IPS-20b (cell line): ENCODE data around the gene RNF133.

Source experiments
- H3K27ac ChIP-seq: one replicate; pipeline ENCODE4 v1.5.1; 2013; ENCODE audit warnings: low read length
- H3K27me3 ChIP-seq: 2 replicates; pipeline ENCODE4 v1.6.1; 2013; ENCODE audit warnings: mild to moderate bottlenecking, low read length, inconsistent platforms; ENCODE audit not compliant: insufficient read depth
- H3K36me3 ChIP-seq: 2 replicates; pipeline ENCODE4 v1.6.1; 2013; ENCODE audit warnings: low read depth, mild to moderate bottlenecking, inconsistent platforms, low read length, moderate library complexity; ENCODE audit not compliant: insufficient read depth
- H3K4me1 ChIP-seq: 2 replicates; pipeline ENCODE4 v1.6.1; 2013; ENCODE audit warnings: mild to moderate bottlenecking, control low read depth, inconsistent platforms, low read length, moderate library complexity; ENCODE audit not compliant: insufficient read depth
- H3K4me3 ChIP-seq: 2 replicates; pipeline ENCODE4 v1.5.1; 2013; ENCODE audit warnings: mild to moderate bottlenecking, low read length, inconsistent platforms
- H3K9ac ChIP-seq: 2 replicates; pipeline ENCODE4 v1.6.1; 2013; ENCODE audit warnings: low read depth, mild to moderate bottlenecking, inconsistent platforms, low read length, moderate library complexity
- H3K9me3 ChIP-seq: 2 replicates; pipeline ENCODE4 v1.6.1; 2013; ENCODE audit warnings: mild to moderate bottlenecking, low read depth, low read length, inconsistent platforms; ENCODE audit not compliant: insufficient read depth

Gene RNF133

DNA sequence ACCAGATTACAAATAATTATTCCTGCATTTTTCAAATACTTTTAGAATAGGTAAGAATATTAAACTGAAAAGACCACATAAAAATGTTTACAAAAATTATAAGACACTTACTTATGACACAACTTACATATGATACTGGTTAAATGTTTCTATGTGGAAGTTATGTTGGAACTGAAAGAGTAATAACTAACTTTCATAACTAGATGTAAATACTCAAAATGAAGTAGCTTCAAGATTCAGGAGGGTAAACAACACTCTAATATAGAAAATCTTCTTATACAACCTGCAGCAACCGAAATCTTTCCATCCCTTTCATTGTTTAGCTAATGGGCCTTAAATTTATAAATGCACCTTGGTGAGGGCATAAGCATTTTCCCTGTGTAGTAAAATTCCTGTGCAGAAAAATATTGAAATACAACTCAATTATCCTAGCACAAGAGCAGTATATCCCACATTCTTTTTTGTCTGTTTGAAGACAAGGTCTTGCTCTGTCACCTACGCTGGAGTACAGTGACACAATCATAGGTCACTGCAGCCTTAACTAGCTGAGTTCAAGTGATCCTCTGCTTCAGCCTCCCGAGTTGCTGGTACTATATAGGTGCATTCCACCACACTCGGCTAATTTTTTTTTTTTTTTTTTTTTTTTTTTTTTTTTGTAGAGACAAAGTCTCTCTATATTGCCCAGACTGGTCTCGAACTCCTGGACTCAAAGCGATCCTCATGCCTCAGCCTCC is 18.6 kb upstream of the RNF133 start:
- H3K36me3 ChIP-seq: no peaks in the 10 kb centered on the region
- no peak overlapping the region for H3K4me3 ChIP-seq
- no peak overlapping the region for H3K9ac ChIP-seq
- H3K27ac ChIP-seq: no peak overlapping the region
- no peaks in the 10 kb centered on the region for H3K27me3 ChIP-seq
- 0 out of 2 replicates have a peak, but pooled peaks cover 4% of the 10 kb centered on the region for H3K4me1 ChIP-seq
- H3K9me3 ChIP-seq: no peaks in the 10 kb centered on the region

DNA sequence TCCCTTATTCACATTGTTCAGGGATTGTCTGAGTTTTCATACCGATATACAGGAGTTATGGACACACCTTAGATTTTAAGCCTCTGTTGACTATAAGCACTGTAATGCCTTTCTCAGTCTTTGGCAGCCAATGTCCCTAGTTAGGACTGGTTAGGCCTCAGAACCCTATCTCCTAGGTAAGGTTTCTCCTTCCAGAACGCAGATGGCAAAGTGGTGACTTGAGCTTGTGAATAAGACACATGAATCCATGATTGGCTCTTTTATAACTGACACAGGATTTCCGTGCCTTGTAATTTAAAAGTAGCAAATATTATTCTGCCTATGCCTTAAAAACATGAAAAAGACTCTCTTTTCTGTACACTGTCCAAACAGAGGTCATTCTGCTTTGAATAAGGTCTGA is 16.3 kb upstream of the RNF133 start:
- H3K36me3 ChIP-seq: no peaks in the 10 kb centered on the region
- 0 out of 2 replicates have a peak, but pooled peaks cover 4% of the 10 kb centered on the region for H3K4me1 ChIP-seq
- H3K9me3 ChIP-seq: no peaks in the 10 kb centered on the region
- no peak overlapping the region for H3K4me3 ChIP-seq
- no peak overlapping the region for H3K27ac ChIP-seq
- H3K9ac ChIP-seq: no peak overlapping the region
- H3K27me3 ChIP-seq: no peaks in the 10 kb centered on the region

DNA sequence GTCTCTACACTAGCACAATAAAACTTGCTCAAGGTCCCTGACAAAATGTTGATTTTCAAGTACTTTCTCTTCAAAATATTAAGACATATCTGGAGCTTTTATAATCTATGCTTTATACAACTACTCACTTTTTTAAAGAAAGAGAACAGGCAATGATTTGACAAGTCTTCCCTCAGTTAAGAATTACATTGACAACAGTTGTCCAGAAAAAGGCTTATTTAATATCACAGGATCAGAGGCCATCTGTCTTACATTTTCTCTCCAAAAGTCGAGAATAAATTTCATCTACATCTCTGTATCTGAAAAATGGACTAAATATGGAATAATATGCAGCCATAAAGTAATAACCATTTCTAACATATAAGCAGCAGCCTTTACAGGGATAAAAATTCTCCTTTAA is 12.0 kb upstream of the RNF133 start:
- Histone ChIP-seq H3K4me3 (no peak overlapping the region), H3K36me3 (no peaks in the 10 kb centered on the region), H3K27me3 (no peaks in the 10 kb centered on the region), H3K9ac (no peak overlapping the region), H3K9me3 (no peaks in the 10 kb centered on the region), H3K27ac (no peak overlapping the region), H3K4me1 (no peaks in the 10 kb centered on the region)

DNA sequence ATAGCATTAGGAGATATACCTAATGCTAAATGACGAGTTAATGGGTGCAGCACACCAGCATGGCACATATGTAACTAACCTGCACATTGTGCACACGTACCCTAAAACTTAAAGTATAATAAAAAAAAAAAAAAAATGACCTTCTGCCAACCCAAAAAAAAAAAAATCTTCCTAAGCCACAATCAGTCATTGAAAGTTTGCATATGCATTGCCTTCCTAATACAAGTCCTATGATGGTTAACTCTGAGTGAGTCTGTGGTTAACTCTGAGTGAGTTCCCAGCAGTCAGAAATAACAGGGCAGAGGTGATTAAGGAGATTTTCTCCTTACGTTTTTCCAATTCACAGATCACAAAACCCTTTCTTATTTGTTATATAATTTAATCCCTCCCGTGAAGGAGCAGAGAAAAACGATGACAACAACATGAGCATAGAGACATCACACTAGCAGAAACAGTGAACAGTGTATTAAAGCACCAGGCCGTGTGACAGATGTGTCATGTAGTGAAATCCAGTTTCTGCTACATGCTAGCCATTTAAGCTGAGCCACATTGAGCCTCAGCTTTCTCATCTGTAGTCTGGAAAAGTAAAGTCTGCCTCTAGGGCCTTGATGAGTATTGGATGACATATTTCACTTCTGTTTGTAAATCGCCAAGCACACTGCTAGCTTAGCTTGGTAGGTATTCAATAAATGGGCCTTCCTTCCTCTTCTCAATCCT is 11.2 kb upstream of the RNF133 start:
- no peak overlapping the region for H3K4me3 ChIP-seq
- no peaks in the 10 kb centered on the region for H3K4me1 ChIP-seq
- no peaks in the 10 kb centered on the region for H3K27me3 ChIP-seq
- H3K9me3 ChIP-seq: no peaks in the 10 kb centered on the region
- no peak overlapping the region for H3K27ac ChIP-seq
- no peaks in the 10 kb centered on the region for H3K36me3 ChIP-seq
- no peak overlapping the region for H3K9ac ChIP-seq

DNA sequence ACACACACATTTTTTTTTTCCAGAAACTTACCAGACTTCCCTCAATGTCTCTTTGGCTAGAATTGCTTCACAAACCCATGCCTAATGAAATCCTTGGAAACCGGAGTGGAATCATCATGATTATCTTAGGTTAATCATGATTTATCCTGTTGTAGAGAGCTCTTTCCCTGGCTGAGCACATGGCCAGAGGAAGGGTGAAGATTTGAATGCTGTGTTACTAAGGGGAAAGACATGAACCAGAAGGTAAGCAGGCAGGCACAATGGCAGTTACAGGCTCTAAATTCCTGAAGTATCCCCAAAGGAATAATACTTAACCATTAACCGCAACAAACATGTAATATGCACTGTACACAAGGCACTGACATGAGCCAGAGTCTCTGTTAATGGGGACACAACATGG is 7.9 kb upstream of the RNF133 start:
- H3K4me3 ChIP-seq: no peak overlapping the region
- H3K27ac ChIP-seq: no peak overlapping the region
- H3K4me1 ChIP-seq: no peaks in the 10 kb centered on the region
- no peaks in the 10 kb centered on the region for H3K27me3 ChIP-seq
- no peaks in the 10 kb centered on the region for H3K9me3 ChIP-seq
- no peak overlapping the region for H3K9ac ChIP-seq
- no peaks in the 10 kb centered on the region for H3K36me3 ChIP-seq

DNA sequence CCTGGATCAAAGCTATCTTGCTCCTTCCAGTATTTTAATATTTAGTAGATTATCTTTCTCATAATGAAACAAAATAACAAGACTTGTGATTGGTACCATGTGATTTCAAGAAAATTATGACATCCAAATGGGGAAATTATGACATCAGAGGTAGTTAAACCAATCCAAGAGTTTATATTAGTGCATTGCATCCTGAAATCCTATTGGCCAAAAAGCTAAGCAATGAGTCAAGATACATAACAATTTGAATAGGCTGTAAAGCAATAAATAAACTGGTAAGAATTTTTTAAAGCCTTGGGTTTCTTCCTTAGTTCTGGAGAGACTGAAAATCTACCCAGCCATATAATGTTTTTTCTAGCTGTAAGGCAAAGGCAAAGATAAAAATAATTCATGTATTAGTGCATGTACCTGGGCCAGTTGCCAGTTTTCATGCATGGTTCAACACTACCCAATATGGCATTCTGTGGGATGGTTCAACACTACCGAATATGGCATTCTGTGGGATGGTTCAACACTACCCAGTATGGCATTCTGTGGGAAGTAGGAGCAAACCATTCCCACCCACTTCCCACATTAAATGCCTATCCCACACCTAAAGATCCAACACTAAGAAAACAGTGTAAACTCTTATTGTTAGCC is 4.1 kb upstream of the RNF133 start, which contains the start of gene RNF148:
Gene RNF148 (minus strand): TSS at position 51 of the 639 bp plus-strand sequence. CDS start 172 bp downstream, outside the sequence.
- Histone ChIP-seq H3K4me1 (no peaks in the 10 kb centered on the region), H3K4me3 (no peak within 1 kb of the TSS), H3K36me3 (no peaks in the 10 kb centered on the region), H3K27ac (no peak within 1 kb of the TSS), H3K9ac (no peak within 1 kb of the TSS), H3K9me3 (no peaks in the 10 kb centered on the region), H3K27me3 (no peaks in the 10 kb centered on the region)

DNA sequence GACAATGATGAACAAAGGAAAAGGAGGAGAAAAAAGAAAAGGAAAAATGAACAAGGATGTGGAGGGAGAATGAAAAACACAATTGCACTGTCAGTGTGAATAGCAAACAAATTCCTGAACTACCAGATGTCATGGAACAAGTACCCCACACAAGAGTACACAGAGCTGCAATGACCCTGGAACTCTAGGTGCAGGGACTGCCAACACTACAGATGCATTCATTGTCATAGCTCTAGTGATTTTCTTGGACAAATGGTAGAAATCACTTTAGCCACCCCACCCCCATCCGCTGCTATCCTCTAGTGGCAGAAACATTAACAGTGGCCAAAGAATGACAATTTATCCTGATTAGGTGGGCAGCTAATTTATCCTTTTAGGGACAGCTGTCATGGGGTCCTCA is 3.1 kb downstream of the RNF133 start:
- H3K9ac ChIP-seq: no peak overlapping the region
- no peaks in the 10 kb centered on the region for H3K36me3 ChIP-seq
- 0 out of 2 replicates have a peak, but pooled peaks cover 4% of the 10 kb centered on the region for H3K9me3 ChIP-seq

DNA sequence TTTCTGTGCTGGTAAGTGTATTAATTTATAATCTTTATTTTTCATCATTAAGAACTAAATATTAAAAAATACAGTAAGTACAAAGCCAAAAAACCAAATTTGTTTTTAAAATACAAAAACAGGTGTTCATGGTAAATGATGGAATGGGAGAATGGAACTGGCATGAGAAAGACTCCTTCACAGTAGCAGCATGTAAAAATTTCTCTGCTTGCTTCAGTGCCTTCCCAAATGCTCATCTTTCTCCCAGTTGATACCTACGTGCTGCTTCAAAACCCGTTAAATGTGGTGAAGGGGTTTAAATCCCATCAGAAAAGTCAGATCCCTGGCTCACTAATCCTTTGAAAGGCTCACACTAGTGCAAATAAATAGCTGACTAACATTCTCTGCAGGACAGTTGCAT is 4.2 kb downstream of the RNF133 start:
- no peak overlapping the region for H3K27ac ChIP-seq
- H3K9ac ChIP-seq: no peak overlapping the region
- no peaks in the 10 kb centered on the region for H3K27me3 ChIP-seq
- 0 out of 2 replicates have a peak, but pooled peaks cover 4% of the 10 kb centered on the region for H3K9me3 ChIP-seq
- H3K36me3 ChIP-seq: no peaks in the 10 kb centered on the region
- no peak overlapping the region for H3K4me3 ChIP-seq
- H3K4me1 ChIP-seq: peaks cover 7% of the 10 kb centered on the region

More for the DNA sequence above, 3.1 kb downstream of the RNF133 start:
- H3K4me1 ChIP-seq: peaks cover 7% of the 10 kb centered on the region
- no peaks in the 10 kb centered on the region for H3K27me3 ChIP-seq
- no peak overlapping the region for H3K4me3 ChIP-seq
- no peak overlapping the region for H3K27ac ChIP-seq

DNA sequence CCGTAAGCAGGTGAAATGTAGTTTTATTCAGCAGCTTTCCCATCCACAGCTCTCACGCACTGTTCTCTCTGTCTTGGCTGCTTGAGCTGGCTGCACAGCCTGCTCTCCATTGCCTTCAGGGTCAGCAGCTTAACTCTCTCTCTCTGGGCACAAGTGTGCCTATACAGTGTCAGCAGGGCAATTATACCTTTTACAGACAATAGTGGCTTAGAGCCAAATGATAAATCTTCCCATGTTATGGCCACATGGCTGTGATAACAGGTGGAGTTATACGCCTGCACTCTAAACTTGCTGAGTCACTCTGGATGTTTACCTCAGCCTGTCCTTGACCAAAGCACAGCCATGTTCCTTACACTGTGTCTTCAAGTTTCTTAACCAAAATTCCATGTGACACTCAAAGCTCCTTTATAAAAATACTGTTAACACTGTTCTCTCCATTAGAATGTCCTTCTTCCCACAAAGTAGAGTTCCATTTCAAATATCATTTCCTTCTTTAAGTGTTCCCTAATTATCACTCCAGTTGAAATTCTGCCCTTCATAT is 6.1 kb downstream of the RNF133 start:
- Histone ChIP-seq H3K9ac (no peak overlapping the region), H3K4me1 (peaks cover 7% of the 10 kb centered on the region), H3K27ac (no peak overlapping the region), H3K36me3 (no peaks in the 10 kb centered on the region), H3K4me3 (no peak overlapping the region), H3K9me3 (0 out of 2 replicates have a peak, but pooled peaks cover 4% of the 10 kb centered on the region), H3K27me3 (no peaks in the 10 kb centered on the region)

DNA sequence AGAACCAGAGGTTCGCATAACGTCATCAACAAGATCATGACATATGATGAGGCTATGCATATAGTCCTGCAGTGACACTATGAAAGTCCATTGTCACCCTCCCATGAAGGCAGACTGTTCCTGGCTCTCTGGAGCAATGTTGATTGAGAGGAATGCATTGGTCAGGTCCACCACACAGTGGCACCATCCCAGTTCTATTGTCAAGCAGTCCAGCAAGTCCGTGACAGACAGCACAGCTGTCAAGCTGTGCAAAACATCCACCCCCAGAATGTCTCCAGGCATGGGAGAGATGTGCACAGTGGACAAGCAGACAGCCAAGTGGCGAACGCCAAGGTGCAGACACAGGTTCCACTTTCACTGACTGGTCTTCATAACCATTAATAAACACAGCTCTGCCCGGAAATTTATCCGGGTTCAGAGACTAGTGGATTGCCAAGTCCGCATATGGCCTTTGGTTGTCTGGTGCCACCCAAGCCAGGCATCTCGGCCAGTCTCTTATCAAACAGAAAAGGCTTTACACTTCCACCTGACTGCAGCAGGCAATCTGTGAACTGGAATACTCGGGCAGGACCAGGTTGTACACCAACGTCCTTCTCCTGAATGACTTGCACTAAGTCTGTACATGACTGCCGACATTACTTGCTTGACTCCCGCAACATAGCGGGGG is 7.2 kb downstream of the RNF133 start:
- Histone ChIP-seq H3K27ac (no peak overlapping the region), H3K27me3 (no peaks in the 10 kb centered on the region), H3K36me3 (no peaks in the 10 kb centered on the region), H3K4me1 (peaks cover 14% of the 10 kb centered on the region), H3K9me3 (0 out of 2 replicates have a peak, but pooled peaks cover 4% of the 10 kb centered on the region), H3K4me3 (no peak overlapping the region), H3K9ac (no peak overlapping the region)
